Esophagus squamous epithelium (tissue), 5 donors: Measurements from ENCODE around the gene NFIL3. TPM values are rescaled to one million over a fixed set of nuclear protein-coding genes. Genes with fewer than 3 reads are reported as not detected.
"Not testable (repeated sequence)": the region's sequence is repeated elsewhere in the genome, so short reads cannot be mapped to it uniquely, and the experiment has no call there.

Experiments used
- DNase-seq: peaks from one replicate; lab custom pipeline; 2025; lab: John Stamatoyannopoulos, UW
- H3K27ac ChIP-seq, 4 donors: fragments of 200-600 bp; sonication (generic); one replicate each; pipeline ENCODE4 v1.5.1; 2016 to 2019; ENCODE audit warnings: mild to moderate bottlenecking in 1 of 4
- H3K27me3 ChIP-seq, 4 donors: fragments of 200-600 bp; sonication (generic); 1 replicate in 3 of 4; 2 replicates in 1 of 4; pipeline versions ENCODE4 v1.5.1 to v1.6.0; 2017 to 2021; ENCODE audit warnings: antibody characterized with exemption in 1 of 4
- H3K36me3 ChIP-seq, 3 donors: fragments of 200-600 bp; sonication (generic); one replicate each; pipeline ENCODE4 v1.5.1; 2016 to 2019
- H3K4me1 ChIP-seq, 3 donors: fragments of 200-600 bp; sonication (generic); one replicate each; pipeline ENCODE4 v1.5.1; 2017 to 2019
- H3K4me3 ChIP-seq, 4 donors: fragments of 200-600 bp; sonication (generic); 1 replicate in 3 of 4; 2 replicates in 1 of 4; pipeline ENCODE4 v1.5.1; 2016 to 2019; ENCODE audit warnings: mild to moderate bottlenecking in 2 of 4, moderate library complexity in 1 of 4
- H3K9me3 ChIP-seq, 3 donors: fragments of 200-600 bp; sonication (generic); one replicate each; pipeline ENCODE4 v1.5.1; 2016 to 2019
- POLR2A ChIP-seq, 4 donors: fragments of 450-650 bp; IDR thresholded peaks; one replicate each; pipeline ENCODE4 v1.6.1; 2017; ENCODE audit warnings: antibody characterized with exemption in 4 of 4, mild to moderate bottlenecking in 4 of 4, moderate library complexity in 3 of 4
- WGBS, 2 donors: methylation state at CpG; one replicate each; pipeline ENCODE4 v1.1.5; 2018; 5-methylcytosine and 5-hydroxymethylcytosine counted together
- intact Hi-C: fragments of 100-400 bp; cut with DNase I; formaldehyde crosslinking; loops from one replicate; pipeline ENCODE4 v1.15.0; 2022
- total RNA-seq, 4 donors: library from RNA; depleted of rRNA; stranded (reverse); fragments of >200 nt; gene quantifications; one replicate each; pipeline ENCODE4 v1.1.0, GENCODE V29; 2016
- TF ChIP-seq, protein P1 (sequence below), 6 experiments: fragments of 450-650 bp in 4 of 6; fragments of 200-600 bp in 2 of 6; sonication (generic) in 2 of 6; IDR thresholded peaks; one replicate each; pipeline ENCODE4 v1.5.1; 2016 to 2019; ENCODE audit warnings: antibody characterized with exemption in 6 of 6, mild to moderate bottlenecking in 4 of 6, moderate library complexity in 4 of 6
- donor health status: DM: yes; HTN: yes; CAD: no.

The NFIL3 gene
- total RNA-seq, 4 donors from 2014 or later: 5.6 to 21.2 (median 16.3) TPM

- no peak for DNase-seq
- TF ChIP-seq, protein P1, sequence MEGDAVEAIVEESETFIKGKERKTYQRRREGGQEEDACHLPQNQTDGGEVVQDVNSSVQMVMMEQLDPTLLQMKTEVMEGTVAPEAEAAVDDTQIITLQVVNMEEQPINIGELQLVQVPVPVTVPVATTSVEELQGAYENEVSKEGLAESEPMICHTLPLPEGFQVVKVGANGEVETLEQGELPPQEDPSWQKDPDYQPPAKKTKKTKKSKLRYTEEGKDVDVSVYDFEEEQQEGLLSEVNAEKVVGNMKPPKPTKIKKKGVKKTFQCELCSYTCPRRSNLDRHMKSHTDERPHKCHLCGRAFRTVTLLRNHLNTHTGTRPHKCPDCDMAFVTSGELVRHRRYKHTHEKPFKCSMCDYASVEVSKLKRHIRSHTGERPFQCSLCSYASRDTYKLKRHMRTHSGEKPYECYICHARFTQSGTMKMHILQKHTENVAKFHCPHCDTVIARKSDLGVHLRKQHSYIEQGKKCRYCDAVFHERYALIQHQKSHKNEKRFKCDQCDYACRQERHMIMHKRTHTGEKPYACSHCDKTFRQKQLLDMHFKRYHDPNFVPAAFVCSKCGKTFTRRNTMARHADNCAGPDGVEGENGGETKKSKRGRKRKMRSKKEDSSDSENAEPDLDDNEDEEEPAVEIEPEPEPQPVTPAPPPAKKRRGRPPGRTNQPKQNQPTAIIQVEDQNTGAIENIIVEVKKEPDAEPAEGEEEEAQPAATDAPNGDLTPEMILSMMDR (IDR thresholded peaks at IDR 0.05): no peak
- TF ChIP-seq POLR2A (IDR thresholded peaks at IDR 0.05): no peak
- intact Hi-C loops: no loop called here
- Histone ChIP-seq H3K27me3 (no peaks in the 10 kb centered on the region), H3K27ac (no peak overlapping the region), H3K36me3 (no peaks in the 10 kb centered on the region), H3K4me1 (peaks cover 0 to 17% (median 10%) of the 10 kb centered on the region in 3 donors), H3K9me3 (no peaks in the 10 kb centered on the region), H3K4me3 (no peak overlapping the region)
- 61 to 72% methylated on average over 5 of the region's 5 CpGs for WGBS, 2 donors
Observed at GRCh38 chr9:91391412-91391811, 32.2 kb downstream of the NFIL3 start.

DNA sequence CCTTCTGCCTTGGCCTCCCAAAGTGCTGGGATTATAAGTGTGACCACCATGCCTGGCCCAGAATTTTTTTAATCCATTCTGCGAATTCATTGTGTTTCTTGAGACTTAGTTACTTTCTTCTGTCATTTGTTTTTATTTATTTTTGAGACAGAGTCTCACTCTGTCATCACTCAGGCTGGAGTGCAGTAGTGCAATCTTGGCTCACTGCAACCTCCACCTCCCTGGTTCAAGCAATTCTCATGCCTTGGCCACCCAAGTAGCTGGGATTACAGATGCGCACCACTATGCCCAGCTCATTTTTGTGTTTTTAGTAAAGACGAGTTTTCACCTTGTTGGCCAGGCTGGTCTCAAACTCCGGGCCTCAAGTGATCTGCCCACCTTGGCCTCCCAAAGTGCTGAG lies 33.9 kb downstream of the NFIL3 start:
- intact Hi-C loops, H3K27me3 ChIP-seq, DNase-seq, H3K9me3 ChIP-seq, H3K4me1 ChIP-seq, H3K4me3 ChIP-seq, H3K27ac ChIP-seq, H3K36me3 ChIP-seq: not testable (repeated sequence)
- WGBS, 2 donors: 98 to 100% methylated on average over 4 of the region's 4 CpGs

GRCh38 chr9:91386765-91387164 lies 36.9 kb downstream of the NFIL3 start:
- intact Hi-C loops: no loop called here
- DNase-seq: no peak
- Histone ChIP-seq H3K27me3 (no peaks in the 10 kb centered on the region), H3K9me3 (no peaks in the 10 kb centered on the region), H3K4me3 (no peak overlapping the region), H3K36me3 (no peaks in the 10 kb centered on the region), H3K4me1 (no peaks in the 10 kb centered on the region), H3K27ac (no peak overlapping the region)
- TF ChIP-seq, protein P1 (IDR thresholded peaks at IDR 0.05): no peak

DNA sequence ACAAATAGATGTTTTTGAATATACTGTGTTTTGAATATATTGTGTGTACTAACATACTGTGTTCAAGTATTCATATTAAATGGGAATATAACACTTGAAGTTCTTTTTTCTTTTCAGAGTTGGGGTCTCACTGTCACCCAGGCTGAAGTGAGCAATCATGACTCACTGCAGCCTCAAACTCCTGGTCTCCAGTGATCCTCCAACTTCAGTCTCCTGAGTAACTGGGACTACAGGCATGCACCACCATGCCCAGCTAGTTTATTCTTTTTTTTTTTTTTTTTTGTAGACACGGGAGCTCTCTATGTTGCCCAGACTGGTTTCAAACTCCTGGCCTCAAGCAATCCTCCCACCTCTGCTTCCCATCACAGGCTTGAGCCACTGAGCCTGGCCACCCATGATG lies 38.7 kb downstream of the NFIL3 start:
- intact Hi-C loops: no loop called here
- no peaks in the 10 kb centered on the region for H3K9me3 ChIP-seq
- H3K4me3 ChIP-seq: no peak overlapping the region

DNA sequence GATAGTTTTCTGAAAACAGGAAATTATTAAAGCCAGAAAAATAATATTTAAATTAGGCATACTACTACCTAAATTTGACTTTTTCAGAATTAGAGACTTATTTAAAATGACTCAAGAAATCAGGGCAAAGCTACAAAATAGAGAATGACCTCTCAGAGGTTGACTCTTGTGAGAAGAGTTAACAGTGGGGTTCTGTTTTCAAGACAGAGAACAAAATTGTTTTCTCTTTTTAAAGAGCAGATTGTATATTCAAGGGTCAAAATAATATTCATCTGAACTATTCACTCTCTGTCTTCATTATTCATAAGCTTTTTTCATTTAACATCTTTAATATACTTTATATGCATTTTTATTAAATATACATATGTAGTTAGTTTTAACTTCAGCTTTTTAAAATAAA lies 40.1 kb downstream of the NFIL3 start:
- no peak for DNase-seq
- TF ChIP-seq, protein P1 (IDR thresholded peaks at IDR 0.05): no peak
- no peak for TF ChIP-seq POLR2A (IDR thresholded peaks at IDR 0.05)
- intact Hi-C loops: no loop called here
- Histone ChIP-seq H3K27ac (no peak overlapping the region), H3K27me3 (no peaks in the 10 kb centered on the region), H3K36me3 (no peaks in the 10 kb centered on the region), H3K4me1 (no peaks in the 10 kb centered on the region), H3K4me3 (no peak overlapping the region), H3K9me3 (no peaks in the 10 kb centered on the region)

More for the DNA sequence above, 38.7 kb downstream of the NFIL3 start:
- DNase-seq: no peak
- Histone ChIP-seq H3K36me3 (no peaks in the 10 kb centered on the region), H3K27ac (no peak overlapping the region), H3K27me3 (no peaks in the 10 kb centered on the region), H3K4me1 (no peaks in the 10 kb centered on the region)
- 17 to 40% methylated on average over 1 of the region's 1 CpG for WGBS, 2 donors
- TF ChIP-seq POLR2A (IDR thresholded peaks at IDR 0.05): no peak
- TF ChIP-seq, protein P1 (IDR thresholded peaks at IDR 0.05): no peak

- intact Hi-C loops: no loop called here
- Histone ChIP-seq H3K36me3 (no peaks in the 10 kb centered on the region), H3K4me3 (no peak overlapping the region), H3K4me1 (no peaks in the 10 kb centered on the region), H3K9me3 (no peaks in the 10 kb centered on the region), H3K27me3 (no peaks in the 10 kb centered on the region), H3K27ac (no peak overlapping the region)
- TF ChIP-seq, protein P1 (IDR thresholded peaks at IDR 0.05): no peak
- TF ChIP-seq POLR2A (IDR thresholded peaks at IDR 0.05): no peak
- DNase-seq: no peak
- WGBS, 2 donors: 91 to 97% methylated on average over 4 of the region's 4 CpGs
Observed at GRCh38 chr9:91382298-91382697, 41.3 kb downstream of the NFIL3 start.
